ENCODE measurements around the gene RPN1.

RPN1 gene

DNA sequence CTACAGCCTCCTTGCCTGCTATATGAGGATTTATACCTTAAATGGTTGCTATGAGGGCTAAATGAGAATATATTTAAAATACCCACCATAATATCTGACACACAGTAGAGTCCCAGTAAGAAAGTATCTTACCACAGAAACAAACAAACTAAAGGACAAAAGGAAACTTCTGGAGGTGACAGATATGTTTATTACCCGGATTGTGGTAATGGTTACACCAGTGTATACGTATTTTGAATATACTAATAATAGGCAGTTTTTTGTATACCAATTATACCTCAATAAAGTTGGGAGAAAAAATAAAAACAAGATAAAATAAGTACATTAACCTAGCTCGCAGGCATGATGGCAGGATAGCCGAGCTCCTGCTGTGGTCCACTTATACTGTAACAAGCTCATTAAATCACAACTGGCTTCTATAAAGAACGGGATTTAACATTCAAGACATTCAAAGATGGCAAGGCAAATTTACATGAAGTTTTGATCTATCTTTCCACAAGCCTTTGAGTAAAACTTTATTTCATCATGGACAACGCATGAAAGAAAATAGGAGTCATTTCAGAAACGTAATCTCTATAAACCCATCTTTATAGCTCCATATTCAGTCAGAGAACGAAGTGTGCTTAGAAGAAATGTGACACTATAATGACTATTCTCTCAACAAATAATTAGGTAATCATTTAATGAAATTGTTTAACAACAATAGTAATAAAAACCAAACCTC lies 1.5 kb downstream of the RPN1 start:
- DNase-seq (ENCODE audit: low read depth) = no peak

DNA sequence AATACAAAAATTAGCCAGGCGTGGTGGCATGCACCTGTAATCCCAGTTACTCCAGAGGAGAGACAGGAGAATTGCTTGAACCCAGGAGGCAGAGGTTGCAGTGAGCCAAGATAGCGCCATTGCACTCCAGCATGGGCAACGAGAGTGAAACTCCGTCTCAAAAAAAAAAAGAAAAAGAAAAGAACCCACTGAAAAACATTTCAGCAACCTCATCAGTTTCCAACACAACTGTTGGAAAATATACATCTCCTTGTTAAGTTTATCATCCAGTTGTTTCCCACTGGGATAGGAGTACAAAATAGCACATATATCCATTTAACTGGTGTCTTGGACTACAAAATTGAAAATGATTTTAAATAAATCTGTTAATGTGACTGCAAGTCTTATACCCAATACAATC lies 2.2 kb downstream of the RPN1 start:
- no peak for DNase-seq (ENCODE audit: low read depth)

DNA sequence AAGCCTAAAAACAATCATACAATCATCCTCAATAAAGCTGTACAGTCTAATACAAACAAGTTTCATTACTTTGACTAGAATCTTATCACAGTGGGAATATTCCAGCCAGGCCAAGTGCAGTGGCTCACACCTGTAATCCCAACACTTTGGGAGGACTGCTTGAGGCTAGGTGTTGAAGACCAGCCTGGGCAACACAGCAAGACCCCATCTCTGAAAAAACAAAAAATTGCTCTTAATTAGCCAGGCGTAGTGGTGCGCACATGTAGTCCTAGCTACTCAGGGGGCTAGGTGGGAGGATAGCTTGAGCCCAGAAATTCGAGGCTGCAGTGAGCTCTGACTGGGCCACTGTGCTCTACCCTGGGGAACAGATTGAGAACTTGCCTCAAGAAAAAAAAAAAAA lies 3.3 kb downstream of the RPN1 start:
- no peak for DNase-seq (ENCODE audit: low read depth)

DNA sequence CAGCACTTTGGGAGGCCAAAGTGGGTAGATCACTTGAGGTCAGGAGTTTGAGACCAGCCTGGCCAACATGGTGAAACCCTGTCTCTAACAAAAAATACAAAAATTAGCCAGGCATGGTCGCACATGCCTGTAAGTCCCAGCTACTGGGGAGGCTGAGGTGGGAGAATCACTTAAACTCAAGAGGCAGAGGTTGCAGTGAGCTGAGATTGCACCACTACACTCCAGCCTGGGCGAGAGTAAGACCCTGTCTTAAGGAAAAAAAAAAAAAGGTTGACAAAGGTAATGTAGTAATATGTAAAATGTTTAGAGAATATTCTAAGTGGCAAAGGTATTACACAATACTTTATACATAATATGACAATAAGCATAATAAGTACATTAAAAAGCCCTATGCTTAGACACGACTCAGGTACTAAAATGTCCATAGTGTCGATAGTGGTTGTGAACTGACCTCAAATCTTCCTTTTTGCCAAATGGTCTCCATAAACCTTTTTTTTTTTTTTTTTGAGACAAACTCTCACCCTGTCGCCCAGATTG lies 16.5 kb downstream of the RPN1 start:
- DNase-seq (ENCODE audit: low read depth) = no peak

DNA sequence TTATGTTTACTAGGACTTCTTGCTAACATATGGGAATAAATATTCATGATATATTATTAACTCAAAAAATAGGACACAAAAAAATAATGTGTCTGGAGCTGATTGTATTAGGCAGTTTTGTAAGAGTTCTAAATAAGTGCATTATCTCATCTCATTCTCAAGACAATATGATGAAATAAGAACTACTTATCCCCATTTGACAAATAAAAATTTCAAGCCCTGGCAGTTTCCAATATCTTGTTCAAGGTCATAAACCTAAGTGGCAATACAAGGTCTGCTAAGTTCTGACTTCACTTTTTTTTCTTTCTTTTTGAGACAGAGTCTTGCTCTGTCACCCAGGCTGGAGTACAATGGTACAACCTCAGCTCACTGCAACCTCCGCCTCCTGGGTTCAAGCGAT lies 18.3 kb downstream of the RPN1 start:
- no peak for DNase-seq (ENCODE audit: low read depth)

DNA sequence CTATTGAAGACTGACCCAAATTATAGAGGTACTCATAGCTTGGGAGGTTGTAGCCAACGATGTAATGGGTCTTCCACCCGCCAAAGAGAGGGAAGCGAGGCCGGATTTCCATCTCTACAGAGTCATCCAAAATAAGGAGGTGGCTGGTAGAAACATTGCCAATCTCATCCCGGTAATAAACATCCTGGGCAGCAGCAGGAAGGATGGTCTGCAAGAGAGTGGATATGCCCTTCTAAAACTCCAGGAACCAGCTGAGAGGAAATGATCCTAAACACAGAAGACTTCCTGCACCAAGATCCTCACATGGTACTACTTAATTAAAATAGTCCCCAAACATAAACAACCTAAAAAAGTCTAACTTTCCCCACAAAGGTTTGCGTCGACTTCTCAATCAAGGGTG lies 20.7 kb downstream of the RPN1 start:
- no peak for DNase-seq (ENCODE audit: low read depth)

DNA sequence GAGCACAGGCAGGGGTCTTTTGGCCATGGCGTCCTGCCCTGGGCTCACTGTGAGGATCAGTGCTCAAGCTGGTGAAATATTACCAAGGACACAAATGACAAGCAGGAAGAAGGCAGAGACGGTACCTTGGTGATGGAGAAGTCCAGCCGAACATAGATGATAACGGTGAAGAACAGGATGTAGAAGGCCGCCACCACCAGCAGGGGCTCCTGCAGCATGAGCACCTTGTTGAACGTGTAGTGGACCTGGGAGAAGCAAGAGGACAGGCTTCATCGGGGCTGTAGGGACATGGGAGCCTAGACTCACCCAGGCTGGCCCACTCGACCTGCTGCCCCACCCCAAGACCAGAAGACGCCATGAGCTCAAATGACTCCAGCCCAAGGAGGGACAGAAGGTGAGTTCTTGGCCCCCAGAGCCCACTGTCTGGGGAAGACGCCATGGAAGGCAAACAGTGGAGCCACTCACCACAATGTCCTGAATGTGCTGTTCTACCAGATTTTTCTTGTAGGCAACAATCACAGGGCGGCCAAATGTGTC lies 25.1 kb downstream of the RPN1 start:
- DNase-seq (ENCODE audit: low read depth) = no peak

DNA sequence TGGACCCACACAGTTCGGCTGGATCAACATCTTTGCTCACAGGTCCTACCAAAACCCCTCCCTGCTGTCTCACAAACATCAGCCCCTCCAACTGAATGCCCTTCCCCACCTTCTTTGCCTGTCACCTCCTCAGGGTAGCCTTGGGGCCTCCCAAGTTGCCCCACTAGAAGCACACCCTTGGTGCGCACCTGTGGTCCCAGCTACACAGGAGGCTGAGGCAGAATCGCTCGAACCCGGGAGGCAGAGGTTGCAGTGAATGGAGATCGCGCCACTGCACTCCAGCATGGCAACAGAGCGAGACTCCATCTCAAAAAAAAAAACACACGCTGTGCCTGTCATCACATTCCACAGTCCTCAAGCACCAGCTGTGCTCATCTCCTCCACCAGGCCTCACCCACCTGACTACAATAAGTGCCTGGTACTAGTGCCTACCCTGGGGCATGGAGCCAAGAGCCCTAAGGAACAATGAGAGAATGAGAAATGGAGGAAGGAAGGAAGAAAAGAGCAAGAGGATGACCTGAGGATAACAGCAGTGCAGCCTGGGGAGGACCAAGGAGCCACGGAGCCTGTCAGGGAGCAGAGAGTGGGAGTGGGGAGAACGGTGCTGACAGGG lies 26.0 kb downstream of the RPN1 start:
- no peak for DNase-seq (ENCODE audit: low read depth)

DNA sequence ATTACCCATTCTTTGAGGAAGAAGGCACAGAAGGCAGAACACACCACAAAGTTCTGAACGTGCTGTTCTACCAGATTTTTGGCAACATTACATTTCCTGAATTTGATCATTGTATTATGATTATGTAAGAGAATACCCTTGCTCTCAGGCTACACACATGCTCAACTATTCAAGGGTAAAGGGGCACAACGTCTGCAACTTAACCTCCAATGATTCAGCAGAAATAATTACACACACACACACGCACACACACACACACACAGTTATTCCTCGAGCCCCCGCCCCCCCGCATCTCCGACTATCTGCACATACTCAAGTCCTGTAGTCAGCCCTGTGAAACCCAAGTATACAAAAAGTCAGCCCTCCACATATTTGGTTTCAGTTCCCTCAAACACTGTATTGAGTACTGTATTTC lies 26.8 kb downstream of the RPN1 start:
- DNase-seq (ENCODE audit: low read depth) = no peak

DNA sequence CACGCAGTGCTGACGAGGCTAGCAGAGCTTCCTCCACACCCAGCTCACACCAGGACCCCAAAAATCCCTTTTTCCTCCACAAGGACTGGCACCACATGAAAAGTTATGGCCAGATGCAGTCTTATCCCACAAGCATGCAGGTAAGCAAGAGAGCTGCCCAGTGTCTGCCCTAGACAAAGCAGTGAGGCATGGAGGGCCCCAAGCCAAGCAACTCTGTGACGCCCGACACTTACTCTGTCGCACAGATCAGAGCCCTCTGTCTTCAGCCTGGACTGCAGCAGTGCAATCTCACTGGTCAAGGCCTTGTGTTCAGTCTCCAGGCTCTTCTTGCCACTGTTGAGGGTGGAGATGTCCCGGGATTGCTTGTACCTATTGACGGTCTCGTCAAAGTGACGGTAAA lies 28.7 kb downstream of the RPN1 start:
- DNase-seq (ENCODE audit: low read depth) = no peak

DNA sequence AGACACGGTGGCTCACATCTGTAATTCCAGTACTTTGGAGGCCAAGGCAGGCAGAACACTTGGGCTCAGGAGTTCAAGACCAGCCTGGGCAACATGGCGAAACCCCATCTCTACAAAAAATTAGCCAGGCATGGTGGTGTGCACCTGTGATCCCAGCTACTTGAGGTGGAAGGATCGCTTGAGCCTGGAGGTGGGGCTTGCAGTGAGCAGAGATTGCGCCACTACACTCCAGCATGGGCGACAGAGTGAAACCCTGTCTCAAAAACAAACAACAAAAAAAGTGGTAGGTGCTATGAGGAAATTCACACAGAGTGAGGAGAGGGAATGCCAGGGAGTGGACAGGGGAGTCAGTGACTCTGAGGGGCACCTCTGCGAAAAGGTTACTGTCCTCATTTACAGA lies 29.4 kb downstream of the RPN1 start:
- DNase-seq (ENCODE audit: low read depth) = no peak

DNA sequence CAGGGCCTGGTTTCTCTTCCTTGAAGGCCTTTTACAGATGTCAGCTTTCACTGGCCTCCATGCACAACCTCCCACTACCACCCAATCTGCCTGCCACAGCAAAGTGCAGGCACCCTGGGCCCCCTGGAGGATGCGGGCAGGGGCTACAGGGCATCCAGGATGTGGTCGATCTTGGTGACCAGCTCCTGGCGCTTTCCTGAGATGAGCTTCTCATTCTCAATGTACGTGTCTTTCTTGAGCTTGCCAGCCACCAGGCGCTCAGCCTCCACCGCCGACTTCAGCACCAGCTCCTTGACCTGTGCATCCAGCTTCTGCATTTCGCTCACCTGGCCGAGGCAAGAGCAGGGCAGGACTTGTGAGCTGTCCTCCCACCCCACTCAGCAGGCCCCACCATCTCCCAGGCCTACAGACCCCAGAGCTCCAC lies 30.3 kb downstream of the RPN1 start:
- no peak for DNase-seq (ENCODE audit: low read depth)

DNA sequence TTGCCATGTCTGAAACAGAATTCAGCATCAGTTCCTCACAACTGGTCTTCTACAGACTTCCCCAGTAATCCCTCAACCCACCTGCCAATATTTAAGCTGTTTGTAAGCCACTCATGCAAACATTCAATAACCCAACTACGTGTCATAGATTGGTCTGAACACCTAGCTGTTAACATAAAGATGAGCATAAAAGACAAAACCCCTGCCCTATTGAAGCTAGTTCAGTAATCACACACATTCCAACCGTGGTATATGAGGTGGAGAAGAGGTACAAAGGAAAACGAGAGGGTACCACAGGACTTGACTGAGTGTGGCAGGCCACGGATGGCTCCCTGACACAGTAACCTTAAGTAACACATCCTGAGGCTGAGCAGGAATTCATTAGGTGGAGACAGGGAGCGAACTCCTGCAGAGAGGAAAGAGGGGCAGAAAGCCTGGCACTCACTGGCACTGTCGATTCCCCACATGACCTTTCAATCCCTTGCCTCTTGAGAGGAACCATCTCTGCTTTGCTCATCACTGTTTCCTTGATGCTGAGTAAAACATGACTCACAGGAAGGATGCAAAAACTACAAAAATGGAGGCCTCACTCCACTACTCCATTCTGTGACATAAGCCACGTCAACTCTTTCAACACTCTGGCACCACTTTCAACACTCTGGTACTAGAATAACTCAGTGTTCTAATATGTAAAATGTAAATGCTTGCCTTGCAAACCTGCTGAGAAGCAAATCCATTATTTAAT lies 31.3 kb downstream of the RPN1 start:
- no peak for DNase-seq (ENCODE audit: low read depth)

DNA sequence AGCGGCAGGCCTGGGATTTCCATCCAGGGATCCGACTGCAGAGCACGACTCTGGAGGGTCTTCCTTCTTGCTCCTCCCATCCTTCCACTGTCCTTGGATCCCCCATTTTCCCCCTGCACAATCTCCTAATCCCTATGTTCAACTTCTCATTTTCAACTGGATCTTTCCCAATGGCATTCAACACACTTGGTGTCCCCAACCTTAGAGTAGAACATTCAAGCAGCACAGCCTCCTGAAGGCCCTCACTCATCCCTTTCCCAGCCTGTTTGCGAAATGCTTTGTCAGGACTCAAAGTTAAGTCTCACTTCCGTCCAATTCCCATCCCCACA lies 32.3 kb downstream of the RPN1 start:
- DNase-seq (ENCODE audit: low read depth) = no peak

DNA sequence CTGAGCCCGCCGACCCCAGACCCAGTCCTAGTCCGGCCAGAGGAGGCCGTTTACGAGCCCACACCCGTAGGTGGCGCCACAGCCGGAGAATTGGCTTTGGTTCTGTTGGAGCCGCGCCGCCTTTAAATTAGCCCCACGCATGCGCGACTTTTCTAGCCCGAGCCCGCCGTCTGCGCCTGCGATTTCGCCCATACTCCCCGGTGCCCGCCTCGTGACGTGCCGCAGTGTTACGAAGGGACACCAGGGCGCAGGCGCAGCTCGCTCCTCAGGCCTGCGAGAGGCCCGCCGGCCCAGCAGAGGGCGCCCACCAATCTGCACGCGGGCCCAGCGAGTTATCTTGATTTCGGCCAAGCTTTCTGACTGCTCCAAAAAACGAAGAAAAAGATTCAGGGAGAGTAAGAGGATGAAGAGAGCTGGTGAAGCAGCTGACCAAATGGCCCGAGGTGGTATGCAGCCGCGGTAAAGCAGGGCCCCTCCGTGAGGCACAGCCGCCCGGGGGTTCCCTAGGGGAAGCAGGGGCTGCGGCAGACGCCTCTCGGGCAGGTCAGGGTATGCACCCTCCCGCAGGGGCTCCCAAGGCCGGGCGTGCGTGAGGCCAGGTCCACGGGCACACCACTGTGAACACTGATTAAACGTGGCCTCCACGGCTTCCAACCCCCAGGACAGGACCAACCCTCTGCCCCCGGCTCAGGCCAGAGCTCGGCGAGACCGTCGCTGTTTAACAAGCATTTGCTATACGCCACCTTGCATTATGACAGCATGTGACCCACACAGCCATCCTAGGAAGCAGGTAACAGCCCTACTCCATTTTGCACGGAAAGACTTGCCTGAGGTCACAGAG lies 32.8 kb downstream of the RPN1 start:
- DNase-seq (ENCODE audit: low read depth) = peak; percentile 99

DNA sequence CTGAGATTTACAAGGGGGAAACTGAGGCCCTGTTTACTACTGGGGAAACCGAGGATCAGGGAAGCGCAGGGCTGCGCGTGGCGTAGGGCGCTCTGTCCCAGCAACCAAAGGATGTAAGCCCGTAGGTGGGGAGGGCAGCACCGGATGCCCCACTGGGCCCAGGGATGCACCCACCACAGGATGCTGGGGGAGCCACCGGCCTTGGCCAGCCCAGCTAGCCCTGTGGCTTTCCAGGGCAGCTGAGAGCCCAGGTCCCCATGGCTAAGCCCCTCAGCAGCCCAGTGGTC lies 33.4 kb downstream of the RPN1 start:
- no peak for DNase-seq (ENCODE audit: low read depth)

DNA sequence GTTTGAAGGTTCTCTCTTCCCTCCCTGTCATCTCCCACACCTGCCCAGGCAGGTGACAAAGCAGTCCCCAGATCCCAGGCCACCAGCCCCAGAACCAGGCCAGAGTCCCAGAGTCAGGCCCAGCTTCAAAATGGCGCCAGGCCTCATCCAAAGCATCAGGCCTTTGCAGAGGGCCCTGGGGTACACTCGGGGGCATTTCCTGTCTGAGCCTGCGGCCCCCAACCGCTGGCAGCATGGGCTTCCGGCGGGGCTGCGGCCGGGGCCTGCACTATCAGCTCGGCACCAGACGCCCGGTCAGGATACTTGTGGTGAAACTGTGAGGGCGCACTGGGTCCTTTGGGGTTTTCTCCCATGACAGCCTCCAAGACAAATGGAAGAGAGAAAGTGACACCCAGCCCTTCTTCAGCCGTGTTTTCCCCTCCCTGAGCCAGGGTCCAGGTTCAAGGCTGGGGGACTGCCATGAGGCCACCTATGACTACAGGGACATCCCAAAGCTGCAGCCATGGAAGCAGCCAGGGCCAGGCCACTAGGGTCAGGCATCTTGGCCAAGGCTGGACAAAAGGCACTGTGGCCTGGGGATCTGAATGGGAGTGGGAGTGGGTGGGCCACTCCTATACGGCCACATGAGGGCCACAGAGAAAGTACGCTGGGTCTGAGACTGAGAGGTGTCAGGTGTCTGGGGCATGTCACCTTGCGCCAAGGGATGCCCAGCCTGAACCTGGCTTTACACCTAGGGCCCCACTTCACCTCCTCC lies 33.9 kb downstream of the RPN1 start:
- DNase-seq (ENCODE audit: low read depth) = no peak

DNA sequence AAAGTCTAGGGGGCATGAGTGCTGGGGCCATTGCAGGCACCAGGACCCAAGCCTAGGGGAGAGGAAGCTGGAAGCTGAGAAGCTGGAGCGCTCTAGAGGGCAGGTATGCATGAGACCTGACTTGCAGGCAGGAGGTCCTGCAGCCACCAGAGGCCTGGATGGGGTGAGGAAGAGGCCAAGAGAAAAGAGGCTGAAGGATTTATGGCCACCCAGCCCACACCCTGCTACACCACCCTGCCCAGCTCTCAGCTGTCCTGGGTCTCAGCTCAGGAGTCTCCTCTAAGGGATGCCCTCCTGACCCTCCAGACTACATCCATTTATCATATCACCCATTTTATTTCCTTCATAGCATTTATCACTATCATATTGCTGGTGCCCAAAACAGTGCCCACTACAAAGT lies 36.5 kb downstream of the RPN1 start:
- no peak for DNase-seq (ENCODE audit: low read depth)

DNA sequence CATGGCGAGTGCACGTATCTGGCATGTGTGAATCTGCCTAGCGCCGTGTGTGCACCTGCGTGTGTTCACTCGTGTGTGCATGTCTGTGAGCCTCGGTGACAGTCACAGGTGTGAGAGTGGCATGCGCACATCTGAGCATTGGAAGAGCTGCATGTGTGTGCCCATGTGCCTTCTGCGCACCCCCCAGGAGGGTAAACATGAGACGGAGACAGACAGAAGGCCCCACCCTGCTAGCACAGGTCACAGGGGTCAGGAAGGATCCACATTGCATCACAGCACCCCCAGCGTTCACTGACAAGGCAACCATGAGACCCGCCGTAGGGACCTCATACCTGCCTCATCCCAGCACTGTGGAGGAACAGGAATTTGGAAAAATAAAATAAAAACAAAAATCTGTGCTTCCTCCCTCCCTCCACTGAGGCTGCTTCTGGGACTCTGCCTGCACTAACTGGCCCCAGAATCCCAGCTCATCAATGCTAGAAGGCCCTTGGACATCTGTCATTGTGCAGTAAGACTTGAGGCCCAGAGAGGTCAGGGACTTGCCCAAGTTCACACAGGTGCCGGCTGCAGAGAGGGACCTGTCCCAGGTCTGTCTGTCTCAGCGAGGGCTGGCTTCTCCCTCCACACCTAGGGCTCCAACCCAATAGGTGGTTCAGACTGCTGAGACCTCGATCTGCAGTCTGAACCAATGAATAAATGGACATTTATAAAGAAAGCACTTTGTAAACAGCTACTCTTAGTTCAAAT lies 37.4 kb downstream of the RPN1 start:
- no peak for DNase-seq (ENCODE audit: low read depth)

DNA sequence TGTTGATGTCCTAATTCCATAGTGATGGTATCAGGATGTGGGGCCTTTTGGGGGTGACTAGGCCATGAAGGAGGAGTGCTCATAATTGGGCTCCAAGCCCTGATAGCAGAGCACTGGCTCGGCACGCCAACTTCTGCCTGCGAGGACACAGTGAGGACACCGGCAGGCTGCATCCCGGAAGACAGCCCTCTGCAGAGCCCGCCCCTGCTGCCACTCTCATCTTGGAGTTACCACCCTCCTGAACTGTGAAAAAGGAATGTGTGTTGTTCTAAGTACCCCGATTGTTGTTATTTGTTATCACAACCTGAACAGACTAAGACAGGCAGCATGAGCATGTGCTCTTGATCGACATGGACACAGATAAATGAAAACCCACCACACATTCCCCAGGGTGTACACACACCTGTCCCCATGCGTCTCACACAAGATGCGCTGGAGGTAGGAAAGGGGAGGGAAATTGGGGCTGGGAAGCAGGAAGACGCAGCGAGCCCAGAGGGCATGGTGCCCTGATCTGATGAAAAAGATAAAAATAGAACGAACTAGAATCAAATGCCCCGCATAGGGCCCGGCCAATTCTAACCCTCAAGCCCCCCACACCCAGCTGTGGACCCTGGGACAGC lies 40.1 kb downstream of the RPN1 start:
- DNase-seq (ENCODE audit: low read depth) = no peak

Measured in stimulated activated CD8-positive, alpha-beta memory T cell treated with anti-CD3 and anti-CD28 coated beads, Interleukin-12 subunit alpha, Interleukin-12 subunit beta, amount 100 ng/mL, for 1 hour (primary cell).